ENCODE results near the gene SFI1.

- TF ChIP-seq, protein P1, sequence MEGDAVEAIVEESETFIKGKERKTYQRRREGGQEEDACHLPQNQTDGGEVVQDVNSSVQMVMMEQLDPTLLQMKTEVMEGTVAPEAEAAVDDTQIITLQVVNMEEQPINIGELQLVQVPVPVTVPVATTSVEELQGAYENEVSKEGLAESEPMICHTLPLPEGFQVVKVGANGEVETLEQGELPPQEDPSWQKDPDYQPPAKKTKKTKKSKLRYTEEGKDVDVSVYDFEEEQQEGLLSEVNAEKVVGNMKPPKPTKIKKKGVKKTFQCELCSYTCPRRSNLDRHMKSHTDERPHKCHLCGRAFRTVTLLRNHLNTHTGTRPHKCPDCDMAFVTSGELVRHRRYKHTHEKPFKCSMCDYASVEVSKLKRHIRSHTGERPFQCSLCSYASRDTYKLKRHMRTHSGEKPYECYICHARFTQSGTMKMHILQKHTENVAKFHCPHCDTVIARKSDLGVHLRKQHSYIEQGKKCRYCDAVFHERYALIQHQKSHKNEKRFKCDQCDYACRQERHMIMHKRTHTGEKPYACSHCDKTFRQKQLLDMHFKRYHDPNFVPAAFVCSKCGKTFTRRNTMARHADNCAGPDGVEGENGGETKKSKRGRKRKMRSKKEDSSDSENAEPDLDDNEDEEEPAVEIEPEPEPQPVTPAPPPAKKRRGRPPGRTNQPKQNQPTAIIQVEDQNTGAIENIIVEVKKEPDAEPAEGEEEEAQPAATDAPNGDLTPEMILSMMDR (IDR thresholded peaks at IDR 0.05 in 2 of 3, conservative IDR thresholded peaks at IDR 0.05 in 1 of 3; ENCODE audit: borderline replicate concordance in 1 of 3, insufficient read depth in 1 of 3, low read depth in 2 of 3, low read length in 2 of 3), result no peak
- TF ChIP-seq POLR2A (IDR thresholded peaks at IDR 0.05; ENCODE audit: borderline replicate concordance, extremely low read depth, insufficient read depth, insufficient read length) (peak; percentile 33), JUND (IDR thresholded peaks at IDR 0.05) (no peak), MAX (IDR thresholded peaks at IDR 0.05) (peak; percentile 82), POLR2AphosphoS5 (IDR thresholded peaks at IDR 0.05; ENCODE audit: low read depth, low read length) (peak; percentile 38; the same call in 1 of the 2 replicates)
Observed at GRCh38 chr22:31489632-31490495, 6.5 kb upstream of the SFI1 start, which contains the start of gene EIF4ENIF1.

Measured in HCT116 (cell line).